Heart left ventricle (tissue), 13 donors: ENCODE results near the gene AHCYL1.

ENCODE experiments used
- POLR2A ChIP-seq, 2 donors: fragments of 450-650 bp; IDR thresholded peaks; one replicate each; pipeline ENCODE4 v1.6.1; 2017; ENCODE audit warnings: antibody characterized with exemption in 2 of 2, mild to moderate bottlenecking in 2 of 2, moderate library complexity in 2 of 2
- TF ChIP-seq, protein P1 (sequence below), 12 donors: fragments of 200-600 bp; sonication (generic) in 4 of 12; IDR thresholded peaks; one replicate each; pipeline versions ENCODE4 v1.5.0 to v1.8.0; 2018 to 2022; ENCODE audit warnings: antibody characterized with exemption in 12 of 12, mild to moderate bottlenecking in 5 of 12
- donor health status: ischemic (EF 13 %, LVEDD 7.1; RV severe dilation, severe dysfunction).
- donor health status: DM: no; HTN: yes; CAD: no.
- donor health status: DM: no; HTN: no; CAD: no.
- donor health status: ischemic (EF 25% LVEDD 6.9; RV normal size, moderate dysfunction).
- donor health status: ischemic (EF 25% LVEDD 5.7; RV mildly dilated, moderate dysfunction).
- donor health status: ischemic (EF 35%, LVEDD 5.7; RV mildly dilated, moderate dysfunction).
- donor health status: nonischemic (EF 11% LVEDD 7.7; RV severe dilation, severe dysfunction).
- donor health status: DM: yes; HTN: yes; CAD: no.
- donor health status: PGD.
- donor health status: ischemic (EF 29% LVEDD 5.4; RV normal size, mild dysfunction).
- donor health status: nonischemic (EF 23%, LVEDD 6.1; RV moderate dilation, normal function).

DNA sequence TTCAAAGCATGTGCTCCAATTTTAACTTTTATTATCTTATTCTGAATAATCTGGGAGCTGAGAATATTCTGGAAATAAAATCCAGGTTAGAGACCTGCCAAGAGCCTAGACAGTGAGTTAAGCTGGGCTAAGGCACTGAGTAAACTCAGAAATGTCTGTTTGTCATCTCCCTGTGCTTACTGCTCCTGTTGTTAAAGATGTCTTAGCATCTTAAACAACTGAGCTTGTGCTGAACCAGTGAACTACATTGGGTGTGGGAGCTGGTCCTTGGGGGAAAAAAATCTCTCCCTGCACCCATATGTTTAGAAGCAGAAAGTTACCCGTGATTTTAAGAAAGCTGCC is 25.0 kb upstream of the AHCYL1 start:
- TF ChIP-seq, protein P1, sequence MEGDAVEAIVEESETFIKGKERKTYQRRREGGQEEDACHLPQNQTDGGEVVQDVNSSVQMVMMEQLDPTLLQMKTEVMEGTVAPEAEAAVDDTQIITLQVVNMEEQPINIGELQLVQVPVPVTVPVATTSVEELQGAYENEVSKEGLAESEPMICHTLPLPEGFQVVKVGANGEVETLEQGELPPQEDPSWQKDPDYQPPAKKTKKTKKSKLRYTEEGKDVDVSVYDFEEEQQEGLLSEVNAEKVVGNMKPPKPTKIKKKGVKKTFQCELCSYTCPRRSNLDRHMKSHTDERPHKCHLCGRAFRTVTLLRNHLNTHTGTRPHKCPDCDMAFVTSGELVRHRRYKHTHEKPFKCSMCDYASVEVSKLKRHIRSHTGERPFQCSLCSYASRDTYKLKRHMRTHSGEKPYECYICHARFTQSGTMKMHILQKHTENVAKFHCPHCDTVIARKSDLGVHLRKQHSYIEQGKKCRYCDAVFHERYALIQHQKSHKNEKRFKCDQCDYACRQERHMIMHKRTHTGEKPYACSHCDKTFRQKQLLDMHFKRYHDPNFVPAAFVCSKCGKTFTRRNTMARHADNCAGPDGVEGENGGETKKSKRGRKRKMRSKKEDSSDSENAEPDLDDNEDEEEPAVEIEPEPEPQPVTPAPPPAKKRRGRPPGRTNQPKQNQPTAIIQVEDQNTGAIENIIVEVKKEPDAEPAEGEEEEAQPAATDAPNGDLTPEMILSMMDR (IDR thresholded peaks at IDR 0.05) = no peak
- no peak for TF ChIP-seq POLR2A (IDR thresholded peaks at IDR 0.05)
